B cell (primary cell): ENCODE results near the gene CYP27B1. TPM values are rescaled to one million over a fixed set of nuclear protein-coding genes. Genes with fewer than 3 reads are reported as not detected.
A peak's percentile ranks its signal among the peaks of the same experiment; 100 is the strongest.

ENCODE experiments used
- ATAC-seq: fragments of 200-7000 bp; cut with Tn5 transposase; one replicate; pipeline ENCODE4 v1.10.0; 2021; ENCODE audit warnings: low read depth, mild to moderate bottlenecking, moderate number of reproducible peaks, moderate library complexity
- CTCF ChIA-PET: fragments of 350-600 bp; sonication (Branson Sonifier 250); formaldehyde crosslinking; loops from one replicate; lab custom pipeline; 2021; ENCODE audit warnings: antibody characterized with exemption, inconsistent platforms; lab: Charles Lee
- POLR2A ChIA-PET: fragments of 350-600 bp; sonication (Branson Sonifier 250); formaldehyde crosslinking; loops from one replicate; lab custom pipeline; 2021; ENCODE audit warnings: antibody characterized with exemption; lab: Charles Lee
- DNase-seq: peaks from one replicate; pipeline ENCODE4 v3.0.0; 2013
- H2AFZ ChIP-seq: 2 replicates; pipeline ENCODE4 v1.6.1; 2012; ENCODE audit warnings: mild to moderate bottlenecking, low read depth, low read length; ENCODE audit not compliant: insufficient read depth, poor library complexity, severe bottlenecking
- H3K27ac ChIP-seq, 2 donors: 1 replicate in 1 of 2; 2 replicates in 1 of 2; pipeline ENCODE4 v1.5.1; 2012 to 2013; ENCODE audit warnings: low read length in 2 of 2, mild to moderate bottlenecking in 2 of 2, moderate library complexity in 1 of 2
- H3K27me3 ChIP-seq, 4 experiments: fragments of 200-600 bp in 1 of 4; sonication (generic) in 1 of 4; replicated peaks in 1 of 4; 1 replicate in 2 of 4; 2 replicates in 2 of 4; pipeline versions ENCODE4 v1.6.1 to v1.7.0; 2013 to 2016; ENCODE audit warnings: low read length in 3 of 4, mild to moderate bottlenecking in 2 of 4, mixed read lengths in 1 of 4, moderate library complexity in 1 of 4; ENCODE audit not compliant: insufficient read depth in 4 of 4, control insufficient read depth in 3 of 4; ENCODE audit errors: control extremely low read depth in 1 of 4
- H3K36me3 ChIP-seq, 2 experiments: replicated peaks in 1 of 2; 1 replicate in 1 of 2; 2 replicates in 1 of 2; pipeline versions ENCODE4 v1.6.1 to v1.7.1; 2013; ENCODE audit warnings: low read length in 1 of 2; ENCODE audit not compliant: insufficient read depth in 2 of 2, control insufficient read depth in 1 of 2; ENCODE audit errors: control extremely low read depth in 1 of 2, extremely low read depth in 1 of 2
- H3K4me1 ChIP-seq, 2 donors: fragments of 200-600 bp in 1 of 2; sonication (generic) in 1 of 2; 1 replicate in 1 of 2; 2 replicates in 1 of 2; pipeline versions ENCODE4 v1.5.1 to v1.6.1; 2013 to 2017; ENCODE audit warnings: low read length in 2 of 2; ENCODE audit not compliant: control insufficient read depth in 2 of 2, insufficient read depth in 2 of 2
- H3K4me2 ChIP-seq: replicated peaks from 2 replicates; pipeline ENCODE3; 2012; ENCODE audit warnings: mild to moderate bottlenecking, low read depth, low read length; ENCODE audit not compliant: poor library complexity, severe bottlenecking
- H3K4me3 ChIP-seq, 5 experiments: fragments of 200-600 bp in 1 of 5; sonication (generic) in 1 of 5; 1 replicate in 3 of 5; 2 replicates in 2 of 5; pipeline versions ENCODE4 v1.5.1 to v1.7.0; 2011 to 2016; ENCODE audit warnings: low read length in 4 of 5, mild to moderate bottlenecking in 4 of 5, low read depth in 2 of 5, control low read depth in 1 of 5, moderate library complexity in 1 of 5; ENCODE audit not compliant: insufficient read depth in 1 of 5; ENCODE audit errors: control extremely low read depth in 1 of 5, extremely low read depth in 1 of 5
- H3K79me2 ChIP-seq: fragments of 200-600 bp; sonication (generic); one replicate; pipeline ENCODE4 v1.6.0; 2016; ENCODE audit warnings: low read length; ENCODE audit not compliant: control insufficient read depth, insufficient read depth
- H3K9ac ChIP-seq: fragments of 200-600 bp; sonication (generic); 2 replicates; pipeline ENCODE4 v1.6.1; 2017; ENCODE audit warnings: mild to moderate bottlenecking, low read length, moderate library complexity
- H3K9me3 ChIP-seq, 3 donors: one replicate each; pipeline versions ENCODE4 v1.6.1 to v1.7.1; 2013; ENCODE audit warnings: low read length in 2 of 3; ENCODE audit not compliant: control insufficient read depth in 2 of 3, insufficient read depth in 1 of 3; ENCODE audit errors: control extremely low read depth in 1 of 3
- H4K20me1 ChIP-seq: 2 replicates; pipeline ENCODE4 v1.6.0; 2012; ENCODE audit warnings: mild to moderate bottlenecking, low read length; ENCODE audit not compliant: insufficient read depth, control insufficient read depth, poor library complexity, severe bottlenecking
- H3K27ac Mint-ChIP-seq: one replicate; pipeline ENCODE4 v1.8.0; 2021; ENCODE audit warnings: mixed read lengths
- H3K27me3 Mint-ChIP-seq: one replicate; pipeline ENCODE4 v1.8.0; 2021; ENCODE audit warnings: mixed read lengths
- H3K4me1 Mint-ChIP-seq: one replicate; pipeline ENCODE4 v1.8.0; 2021; ENCODE audit warnings: mixed read lengths
- H3K4me3 Mint-ChIP-seq: one replicate; pipeline ENCODE4 v1.8.0; 2021; ENCODE audit warnings: mixed read lengths
- H3K9me3 Mint-ChIP-seq: one replicate; pipeline ENCODE4 v1.8.0; 2022; ENCODE audit warnings: mixed read lengths; ENCODE audit not compliant: insufficient read depth
- EZH2 ChIP-seq: IDR thresholded peaks from 2 replicates; pipeline ENCODE4 v1.6.1; 2012; ENCODE audit warnings: borderline replicate concordance, low read depth, mild to moderate bottlenecking, moderate library complexity, low read length; ENCODE audit not compliant: insufficient read depth, poor library complexity, severe bottlenecking
- WGBS: methylation state at CpG from one replicate; pipeline ENCODE4 v1.1.5; 2013; ENCODE audit warnings: missing lambda C conversion rate; ENCODE audit not compliant: insufficient coverage; 5-methylcytosine and 5-hydroxymethylcytosine counted together
- intact Hi-C: fragments of 100-400 bp; cut with micrococcal nuclease; formaldehyde crosslinking; loops from one replicate; pipeline ENCODE4 v1.10.0; 2022
- polyA plus RNA-seq: library from polyadenylated mRNA; depleted of rRNA; stranded (reverse); fragments of >200 nt; gene quantifications from 2 replicates; pipeline ENCODE4 v1.2.3, GENCODE V29; 2012
- total RNA-seq, 2 donors: library from RNA; stranded (reverse); fragments of 120-200 nt in 1 of 2; gene quantifications; 1 replicate in 1 of 2; 2 replicates in 1 of 2; pipeline versions ENCODE4 v1.2.3 to v1.2.4, GENCODE V29; 2013 to 2022
- TF ChIP-seq, protein P1 (sequence below): fragments of 200-600 bp; IDR thresholded peaks from one replicate; pipeline ENCODE4 v1.8.0; 2022; ENCODE audit warnings: antibody characterized with exemption, mild to moderate bottlenecking

CYP27B1 gene
- total and polyA plus RNA-seq, 2 donors (not counting 1 experiment from before 2014, with no cell fraction given): 0.66 to 0.79 TPM

DNA sequence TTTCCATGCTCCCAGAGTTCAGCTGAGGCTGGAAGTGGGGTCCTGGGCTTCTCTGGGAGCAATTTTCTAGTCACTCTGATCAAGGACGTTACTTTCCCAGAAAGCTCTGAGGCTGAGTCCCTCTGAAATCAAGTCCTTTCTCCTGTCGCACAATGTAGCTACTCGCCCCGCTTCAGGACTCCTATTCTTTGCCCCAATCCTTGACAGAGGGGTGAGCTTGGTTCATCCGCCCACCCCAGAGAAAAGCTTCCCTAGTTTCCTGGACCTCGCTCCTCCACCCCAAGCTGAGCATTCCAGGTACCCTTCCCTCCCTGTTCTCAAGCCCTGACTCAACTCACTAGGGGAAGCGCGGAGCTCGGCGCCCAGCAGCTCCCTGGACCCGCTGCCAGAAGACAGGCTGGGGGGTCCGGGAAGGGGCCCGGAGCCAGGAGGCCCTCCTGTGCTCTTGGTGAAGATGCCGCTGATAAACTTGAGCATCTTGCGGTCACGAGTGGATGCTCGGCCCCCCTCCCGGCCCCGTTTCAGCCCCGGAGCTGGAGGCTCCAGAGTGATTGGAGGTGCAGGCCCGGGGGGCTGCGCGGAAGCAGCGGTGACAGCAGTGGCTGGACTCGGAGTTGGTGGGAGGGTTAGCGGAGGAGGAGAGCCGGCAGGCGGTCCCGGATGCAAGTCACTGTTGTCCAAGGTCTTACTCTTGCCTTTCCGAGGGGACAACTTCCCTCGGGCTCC lies 30.0 kb downstream of the CYP27B1 start:
- Mint-ChIP-seq H3K27me3 (no peaks in the 10 kb centered on the region), H3K27ac (peak overlapping the region; percentile 57), H3K9me3 (no peaks in the 10 kb centered on the region), H3K4me3 (no peak overlapping the region), H3K4me1 (peaks cover 27% of the 10 kb centered on the region)
- Histone ChIP-seq H3K4me1 (peaks cover 25 to 31% of the 10 kb centered on the region in 2 donors), H4K20me1 (peaks cover 57% of the 10 kb centered on the region), H3K27me3 (no peaks in the 10 kb centered on the region), H2AFZ (no peak overlapping the region), H3K4me3 (no peak overlapping the region), H3K36me3 (peaks cover 0 to 57% of the 10 kb centered on the region in 2 experiments), H3K79me2 (peaks cover 48% of the 10 kb centered on the region), H3K27ac (no peak overlapping the region), H3K4me2 (no peak overlapping the region), H3K9me3 (no peaks in the 10 kb centered on the region), H3K9ac (no peak overlapping the region)
- intact Hi-C loops: no loop called here
- DNase-seq (no peak), ATAC-seq (no peak)
- 99% methylated on average over 31 of the region's 31 CpGs for WGBS
- TF ChIP-seq EZH2: no peak
- TF ChIP-seq, protein P1, sequence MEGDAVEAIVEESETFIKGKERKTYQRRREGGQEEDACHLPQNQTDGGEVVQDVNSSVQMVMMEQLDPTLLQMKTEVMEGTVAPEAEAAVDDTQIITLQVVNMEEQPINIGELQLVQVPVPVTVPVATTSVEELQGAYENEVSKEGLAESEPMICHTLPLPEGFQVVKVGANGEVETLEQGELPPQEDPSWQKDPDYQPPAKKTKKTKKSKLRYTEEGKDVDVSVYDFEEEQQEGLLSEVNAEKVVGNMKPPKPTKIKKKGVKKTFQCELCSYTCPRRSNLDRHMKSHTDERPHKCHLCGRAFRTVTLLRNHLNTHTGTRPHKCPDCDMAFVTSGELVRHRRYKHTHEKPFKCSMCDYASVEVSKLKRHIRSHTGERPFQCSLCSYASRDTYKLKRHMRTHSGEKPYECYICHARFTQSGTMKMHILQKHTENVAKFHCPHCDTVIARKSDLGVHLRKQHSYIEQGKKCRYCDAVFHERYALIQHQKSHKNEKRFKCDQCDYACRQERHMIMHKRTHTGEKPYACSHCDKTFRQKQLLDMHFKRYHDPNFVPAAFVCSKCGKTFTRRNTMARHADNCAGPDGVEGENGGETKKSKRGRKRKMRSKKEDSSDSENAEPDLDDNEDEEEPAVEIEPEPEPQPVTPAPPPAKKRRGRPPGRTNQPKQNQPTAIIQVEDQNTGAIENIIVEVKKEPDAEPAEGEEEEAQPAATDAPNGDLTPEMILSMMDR: no peak
- ChIA-PET CTCF (no interaction called here), POLR2A (interaction anchor here (0.6 kb wide), 1 partner anchor 65 kb away, joined by 3 read pairs; no protein-coding TSS in a partner anchor)

DNA sequence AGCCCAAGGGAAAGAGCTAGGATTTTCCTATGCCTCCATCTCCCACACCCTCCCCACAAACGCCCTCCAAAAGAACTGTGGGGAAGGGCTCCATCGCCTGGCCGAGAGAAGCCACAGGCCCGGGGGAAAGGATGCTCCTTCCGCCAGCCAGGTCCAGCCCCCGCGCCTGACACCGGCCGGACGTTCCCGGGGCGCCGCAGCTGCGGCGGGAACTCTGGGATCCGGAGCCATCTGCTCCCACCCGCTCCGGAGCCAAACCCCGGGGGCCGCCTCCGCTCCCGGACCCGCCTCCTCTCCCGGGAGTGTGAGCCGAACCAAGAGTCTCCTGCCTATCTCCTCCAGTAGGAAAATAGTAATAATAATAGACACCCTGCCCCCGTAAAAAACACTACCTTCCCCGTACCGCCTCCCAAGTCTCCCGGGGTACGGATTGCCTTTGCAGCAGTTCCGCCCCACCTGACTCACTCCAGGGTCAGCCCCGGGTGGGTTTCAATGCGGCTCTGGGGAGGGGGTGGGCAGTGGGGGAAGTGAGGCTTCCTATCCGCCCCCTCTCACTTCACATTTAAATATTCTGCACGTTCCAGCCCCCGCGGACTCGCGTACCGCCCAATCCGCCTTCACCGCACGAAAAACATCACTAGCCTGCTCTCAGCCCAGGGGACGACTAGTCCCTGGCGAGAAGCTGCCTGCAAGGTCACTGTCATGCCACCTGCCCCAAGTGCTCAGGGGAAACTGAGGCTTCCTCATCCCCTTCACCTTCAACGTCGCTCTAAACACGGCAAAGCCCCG lies 30.7 kb downstream of the CYP27B1 start:
- H2AFZ ChIP-seq: no peak overlapping the region
- H3K27me3 ChIP-seq: no peaks in the 10 kb centered on the region
- ATAC-seq: no peak
- no peak overlapping the region for H3K9ac ChIP-seq
- CTCF ChIA-PET: no interaction called here
- Mint-ChIP-seq H3K27me3 (no peaks in the 10 kb centered on the region), H3K4me1 (peaks cover 19% of the 10 kb centered on the region), H3K27ac (peak overlapping the region; percentile 57), H3K4me3 (no peak overlapping the region), H3K9me3 (no peaks in the 10 kb centered on the region)
- POLR2A ChIA-PET: no interaction called here
- peaks cover 0 to 64% of the 10 kb centered on the region in 2 experiments for H3K36me3 ChIP-seq
- peaks cover 20 to 23% of the 10 kb centered on the region in 2 donors for H3K4me1 ChIP-seq
- no peaks in the 10 kb centered on the region for H3K9me3 ChIP-seq
- H3K79me2 ChIP-seq: peaks cover 40% of the 10 kb centered on the region
- no peak for DNase-seq
- H3K27ac ChIP-seq: no peak overlapping the region
- no peak overlapping the region for H3K4me3 ChIP-seq
- peaks cover 57% of the 10 kb centered on the region for H4K20me1 ChIP-seq
- intact Hi-C loops: no loop called here
- 92% methylated on average over 28 of the region's 49 CpGs for WGBS
- TF ChIP-seq EZH2: no peak
- TF ChIP-seq, protein P1: no peak
- H3K4me2 ChIP-seq: no peak overlapping the region
